Measurements from ENCODE around the gene FADS3. TPM values are rescaled to one million over a fixed set of nuclear protein-coding genes. Genes with fewer than 3 reads are reported as not detected.

The FADS3 gene
- polyA plus RNA-seq, 4 donors, result 16.2 to 21.5 (median 16.8) TPM

GRCh38 chr11:61900251-61900650, 8.9 kb upstream of the FADS3 start:
- DNase-seq (ENCODE audit: low read depth in 4 of 4, low spot score in 2 of 4), result no peak

DNA sequence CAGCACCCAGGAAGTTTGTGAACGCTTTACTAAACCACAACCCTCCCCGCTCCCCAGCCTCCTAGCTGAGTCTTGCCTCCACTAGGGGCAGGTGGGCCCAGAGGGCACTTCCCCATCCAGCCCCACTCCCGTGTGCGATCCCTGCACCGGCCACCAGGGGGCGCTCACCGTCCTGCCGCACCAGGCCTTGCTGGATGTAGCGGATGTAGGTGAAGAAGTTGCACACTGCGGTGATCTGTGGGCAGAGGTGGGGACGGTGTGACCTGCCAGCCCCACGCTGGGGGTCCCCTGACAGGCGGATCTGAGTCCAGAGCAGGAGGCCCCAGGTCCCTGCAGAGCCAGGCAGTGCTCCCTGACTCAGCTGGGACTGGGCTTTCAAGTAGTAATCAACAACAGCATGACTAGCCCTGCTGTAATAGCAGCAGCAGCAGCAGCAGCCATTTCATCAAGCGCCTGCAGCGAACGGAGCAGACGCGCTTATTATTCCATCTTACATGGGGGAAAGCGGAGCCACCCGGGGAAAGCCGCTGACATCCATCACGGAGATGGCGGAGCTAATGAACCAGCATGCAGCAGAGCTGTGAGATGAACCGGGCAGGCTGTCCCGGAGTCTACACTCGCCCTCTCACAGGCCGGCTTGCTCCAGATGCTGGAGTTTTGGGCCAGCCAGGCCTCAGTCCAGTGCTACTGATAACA, 7.9 kb upstream of the FADS3 start:
- no peak for DNase-seq (ENCODE audit: low read depth in 4 of 4, low spot score in 2 of 4)

- DNase-seq (ENCODE audit: low read depth in 4 of 4, low spot score in 2 of 4), result no peak
Observed at GRCh38 chr11:61898247-61898582, 6.9 kb upstream of the FADS3 start.

DNA sequence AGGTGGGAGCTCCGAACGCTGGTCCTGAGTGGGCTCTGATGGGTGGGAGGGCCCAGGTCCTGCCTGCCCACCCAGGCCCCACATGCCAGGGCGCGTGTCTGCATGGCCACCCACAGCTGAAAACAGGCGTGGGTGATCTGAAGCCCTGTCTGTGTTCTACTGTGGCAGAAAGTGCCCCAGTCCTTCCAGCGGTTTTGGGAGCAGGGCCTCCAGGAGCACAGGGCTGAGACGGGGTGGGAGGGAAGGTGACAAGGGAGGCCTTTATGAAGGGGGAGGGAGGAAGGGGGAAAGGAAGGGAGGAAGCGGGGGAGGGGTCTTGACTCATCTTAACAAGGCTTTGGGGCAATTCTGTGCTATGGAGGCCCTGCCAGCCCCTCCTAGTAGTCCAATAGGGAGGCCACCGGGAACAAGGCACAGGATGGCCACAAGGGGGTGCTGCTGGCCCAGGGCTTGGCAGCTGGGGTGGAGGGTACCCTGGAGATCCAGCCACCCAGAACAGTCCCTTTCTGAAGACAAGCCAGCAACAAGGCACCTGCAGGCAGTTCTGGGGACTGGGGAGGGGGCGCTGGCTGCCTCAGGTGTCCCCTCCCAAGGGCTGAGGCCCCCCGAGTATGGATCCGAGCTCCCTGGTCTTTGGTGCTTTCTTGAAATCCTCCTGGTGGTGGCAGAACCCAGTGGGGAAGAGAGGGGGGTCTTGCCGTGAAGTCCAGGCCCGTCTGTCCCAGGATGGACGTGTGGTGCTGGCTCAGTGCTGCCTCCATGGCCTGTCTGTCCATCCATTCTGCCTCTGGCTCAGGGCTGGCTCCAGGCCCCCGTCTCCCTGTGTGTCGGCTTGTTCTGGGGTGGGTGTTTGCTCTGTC, 6.3 kb upstream of the FADS3 start:
- no peak for DNase-seq (ENCODE audit: low read depth in 4 of 4, low spot score in 2 of 4)

GRCh38 chr11:61896665-61897386, 5.5 kb upstream of the FADS3 start:
- DNase-seq (ENCODE audit: low read depth in 4 of 4, low spot score in 2 of 4), result no peak

GRCh38 chr11:61895718-61896059, 4.3 kb upstream of the FADS3 start:
- no peak for DNase-seq (ENCODE audit: low read depth in 4 of 4, low spot score in 2 of 4)

DNA sequence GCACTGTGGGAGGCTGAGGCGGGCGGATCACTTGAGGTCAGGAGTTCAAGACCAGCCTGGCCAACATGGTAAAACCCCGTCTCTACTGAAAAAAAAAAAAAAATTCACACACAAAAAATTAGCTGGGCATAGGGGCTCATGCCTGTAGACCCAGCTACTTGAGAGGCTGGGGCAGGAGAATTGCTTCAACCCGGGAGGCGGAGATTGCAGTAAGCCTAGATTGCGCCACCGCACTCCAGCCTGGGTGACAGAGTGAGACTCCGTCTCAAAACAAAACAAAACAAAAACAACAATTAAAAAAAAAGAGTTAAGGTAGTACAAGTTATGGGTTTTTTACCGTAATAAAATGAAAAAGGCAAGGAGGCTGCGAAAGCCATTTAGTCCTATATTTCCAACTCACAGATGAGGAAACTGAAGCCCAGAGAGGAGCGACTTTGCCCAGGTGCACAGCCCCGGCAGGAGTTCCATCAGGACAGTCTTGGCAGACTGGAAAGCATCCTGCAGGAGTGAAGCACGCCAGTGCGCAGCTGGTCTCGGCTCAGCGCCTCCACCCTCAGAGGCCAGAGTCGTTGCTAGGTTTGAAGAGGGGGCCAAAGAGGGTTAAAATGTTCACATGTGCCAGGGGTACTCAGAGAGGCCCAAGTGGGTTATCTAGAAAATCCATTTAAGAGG, 3.8 kb upstream of the FADS3 start:
- DNase-seq (ENCODE audit: low read depth in 4 of 4, low spot score in 2 of 4), result no peak

DNA sequence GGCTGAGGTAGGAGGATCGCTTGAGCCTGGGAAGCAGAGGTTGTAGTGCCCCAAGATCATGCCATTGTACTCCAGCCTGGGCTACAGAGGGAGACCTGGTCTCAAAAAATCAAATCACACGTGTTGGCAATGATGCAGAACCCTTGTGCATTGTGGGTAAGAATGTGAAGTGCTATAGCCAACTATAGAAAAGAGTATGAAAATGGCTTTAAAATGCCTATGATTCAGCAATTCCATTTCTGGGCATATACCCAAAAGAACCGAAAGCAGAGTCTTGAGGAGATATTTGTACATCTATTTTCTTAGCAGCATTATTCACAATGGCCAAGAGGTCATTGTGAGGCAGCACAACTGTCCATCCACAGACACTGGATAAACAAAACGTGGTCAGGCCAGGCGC, 2.6 kb upstream of the FADS3 start:
- no peak for DNase-seq (ENCODE audit: low read depth in 4 of 4, low spot score in 2 of 4)

GRCh38 chr11:61892085-61892370, 683 bp upstream of the FADS3 start:
- no peak for DNase-seq (ENCODE audit: low read depth in 4 of 4, low spot score in 2 of 4)

GRCh38 chr11:61890529-61891330, 615 bp downstream of the FADS3 start:
- no peak for DNase-seq (ENCODE audit: low read depth in 4 of 4, low spot score in 2 of 4)

- DNase-seq (ENCODE audit: low read depth in 4 of 4, low spot score in 2 of 4), result no peak
Observed at GRCh38 chr11:61889831-61890230, 1.5 kb downstream of the FADS3 start.

- no peak for DNase-seq (ENCODE audit: low read depth in 4 of 4, low spot score in 2 of 4)
Observed at GRCh38 chr11:61888590-61888989, 2.8 kb downstream of the FADS3 start.

DNA sequence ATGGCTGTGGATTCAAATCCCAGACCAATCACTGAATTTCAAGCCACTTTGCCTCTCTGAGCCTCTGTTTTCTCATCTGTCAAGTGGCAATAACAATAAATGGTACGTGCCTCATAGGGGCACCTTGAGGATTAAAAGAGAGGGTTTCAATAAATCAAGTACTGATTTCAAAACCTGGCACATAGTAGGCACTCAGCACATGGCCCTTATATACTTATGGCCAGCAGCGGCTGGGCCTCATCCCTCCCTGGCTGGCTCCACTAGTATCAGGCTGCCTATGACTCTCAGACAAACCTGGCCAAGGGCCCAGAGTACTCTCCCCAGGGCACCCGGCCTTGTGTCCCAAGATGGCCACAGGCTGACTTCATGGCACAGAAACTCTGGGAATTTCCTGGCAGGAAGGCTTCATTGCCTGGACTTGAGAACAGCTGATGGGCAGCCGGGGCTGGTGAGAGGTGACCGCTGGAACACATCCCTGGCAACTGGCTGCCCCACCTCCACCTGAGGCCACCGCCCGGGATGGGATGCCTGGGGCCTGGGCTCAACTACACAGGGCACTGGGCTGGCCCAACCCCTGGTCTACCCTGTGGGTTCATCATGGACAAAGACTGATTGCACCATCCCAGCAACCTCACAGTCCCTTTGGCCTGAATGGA, 3.4 kb downstream of the FADS3 start:
- no peak for DNase-seq (ENCODE audit: low read depth in 4 of 4, low spot score in 2 of 4)

- no peak for DNase-seq (ENCODE audit: low read depth in 4 of 4, low spot score in 2 of 4)
Observed at GRCh38 chr11:61886643-61887042, 4.7 kb downstream of the FADS3 start.

DNA sequence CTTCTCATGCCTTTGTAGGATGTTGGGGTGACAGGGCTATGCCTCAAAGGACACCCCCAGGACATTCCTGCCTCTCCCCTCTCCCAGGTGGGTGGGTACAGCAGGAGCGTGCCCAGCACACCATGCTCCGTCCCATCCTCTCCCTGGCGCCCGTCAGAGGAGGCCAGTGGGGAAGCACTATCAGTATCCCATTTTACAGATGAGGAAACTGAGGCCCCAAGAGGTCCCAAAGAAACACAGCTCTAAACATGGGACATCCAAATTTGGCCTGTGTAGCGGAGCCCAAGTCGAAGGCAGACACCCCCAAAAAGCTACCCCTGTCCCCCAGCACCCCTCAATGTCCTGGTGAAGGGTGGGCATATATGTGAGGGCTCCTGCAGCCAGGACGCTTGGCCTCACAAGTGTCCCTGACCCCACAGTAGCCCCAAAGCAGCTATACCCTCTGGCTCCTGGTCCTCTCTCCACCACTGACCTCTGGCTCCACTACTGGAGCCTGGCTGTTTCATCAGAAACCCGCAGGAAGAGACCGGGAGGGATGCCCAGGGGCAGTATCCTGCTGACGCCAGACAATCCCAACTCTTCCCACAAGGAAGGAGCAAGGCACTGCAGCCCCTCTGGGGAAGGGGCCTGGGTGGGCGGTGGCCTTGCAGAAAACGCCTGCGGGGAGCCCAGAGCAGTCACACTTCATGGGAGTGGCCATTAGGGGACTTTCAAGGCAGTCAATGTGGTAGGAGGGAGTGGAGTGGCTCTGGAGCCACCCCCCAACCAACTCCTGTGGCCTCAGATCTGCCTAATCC, 5.4 kb downstream of the FADS3 start:
- no peak for DNase-seq (ENCODE audit: low read depth in 4 of 4, low spot score in 2 of 4)

GRCh38 chr11:61885166-61885778, 6.1 kb downstream of the FADS3 start:
- no peak for DNase-seq (ENCODE audit: low read depth in 4 of 4, low spot score in 2 of 4)

GRCh38 chr11:61883947-61884346, 7.4 kb downstream of the FADS3 start:
- DNase-seq (ENCODE audit: low read depth in 4 of 4, low spot score in 2 of 4), result no peak

GRCh38 chr11:61883327-61883726, 8.0 kb downstream of the FADS3 start:
- no peak for DNase-seq (ENCODE audit: low read depth in 4 of 4, low spot score in 2 of 4)

- DNase-seq (ENCODE audit: low read depth in 4 of 4, low spot score in 2 of 4), result no peak
Observed at GRCh38 chr11:61882879-61883278, 8.5 kb downstream of the FADS3 start.
